NT2/D1 (cell line): ENCODE results near the gene GRHPR.
"Not testable (repeated sequence)": the region's sequence is repeated elsewhere in the genome, so short reads cannot be mapped to it uniquely, and the experiment has no call there.

Experiments used
- DNase-seq: peaks from one replicate; pipeline ENCODE4 v3.0.0-alpha.2; 2011; ENCODE audit warnings: low read depth, low spot score
- H3K27me3 ChIP-seq: 2 replicates; pipeline ENCODE4 v1.6.0; 2011; ENCODE audit warnings: mild to moderate bottlenecking; ENCODE audit not compliant: insufficient read length, insufficient read depth
- H3K36me3 ChIP-seq: 2 replicates; pipeline ENCODE4 v1.6.1; 2011; ENCODE audit warnings: mild to moderate bottlenecking, low read length, mixed read lengths; ENCODE audit not compliant: insufficient read depth, insufficient read length
- H3K4me1 ChIP-seq: 2 replicates; pipeline ENCODE4 v1.5.1; 2011; ENCODE audit not compliant: insufficient read depth, insufficient read length
- H3K4me3 ChIP-seq: 2 replicates; pipeline ENCODE4 v1.5.1; 2011; ENCODE audit warnings: low read depth; ENCODE audit not compliant: insufficient read length
- H3K9ac ChIP-seq: 2 replicates; pipeline ENCODE4 v1.6.0; 2011; ENCODE audit warnings: low read depth; ENCODE audit not compliant: insufficient read length
- H3K9me3 ChIP-seq: 2 replicates; pipeline ENCODE4 v1.5.1; 2011; ENCODE audit warnings: mild to moderate bottlenecking, low read length; ENCODE audit not compliant: insufficient read depth
- SUZ12 ChIP-seq: IDR thresholded peaks from 2 replicates; pipeline ENCODE4 v1.6.1; 2011; ENCODE audit not compliant: insufficient read length, insufficient read depth; ENCODE audit errors: extremely low read depth
- YY1 ChIP-seq: IDR thresholded peaks from 2 replicates; pipeline ENCODE4 v1.6.1; 2011; ENCODE audit not compliant: insufficient read length, insufficient read depth
- ZNF274 ChIP-seq: IDR thresholded peaks from 2 replicates; pipeline ENCODE4 v1.6.1; 2011; ENCODE audit warnings: mild to moderate bottlenecking, low read depth, low read length

Gene GRHPR

DNA sequence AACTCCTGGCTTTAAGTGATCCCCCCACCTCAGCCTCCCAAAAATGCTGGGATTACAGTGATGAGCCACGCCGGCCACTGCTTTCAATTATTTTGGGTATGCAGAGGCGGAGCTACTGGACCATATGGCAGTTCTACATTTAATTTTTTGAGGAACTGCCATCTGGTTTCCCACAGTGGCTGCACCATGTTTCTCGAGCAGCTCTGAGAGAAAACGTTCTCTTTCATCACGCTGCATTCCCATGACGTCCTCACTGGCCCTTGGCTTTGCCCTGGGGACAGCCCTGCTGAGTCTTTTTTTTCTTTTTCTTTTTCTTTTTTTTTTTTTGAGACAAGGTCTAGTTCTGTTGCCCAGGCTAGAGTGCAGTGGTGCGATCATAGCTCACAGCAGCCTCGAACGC, 35.5 kb upstream of the GRHPR start:
- TF ChIP-seq SUZ12 (no peak), ZNF274 (no peak)
- Histone ChIP-seq H3K4me1 (peaks cover 3% of the 10 kb centered on the region), H3K36me3 (no peaks in the 10 kb centered on the region), H3K27me3 (no peaks in the 10 kb centered on the region), H3K4me3 (no peak overlapping the region), H3K9ac (no peak overlapping the region), H3K9me3 (peaks cover 4% of the 10 kb centered on the region; the same call in 1 of the 2 replicates)
- no peak for DNase-seq

- Histone ChIP-seq H3K9me3 (no peaks in the 10 kb centered on the region), H3K27me3 (no peaks in the 10 kb centered on the region), H3K4me3 (no peak overlapping the region), H3K9ac (no peak overlapping the region), H3K36me3 (no peaks in the 10 kb centered on the region), H3K4me1 (no peaks in the 10 kb centered on the region)
- DNase-seq, result no peak
- TF ChIP-seq YY1 (no peak), SUZ12 (no peak), ZNF274 (no peak)
Measured at GRCh38 chr9:37390759-37391158, 31.7 kb upstream of the GRHPR start.

GRCh38 chr9:37392272-37392671, 30.2 kb upstream of the GRHPR start:
- TF ChIP-seq YY1 (no peak), ZNF274 (no peak), SUZ12 (no peak)
- H3K36me3 ChIP-seq, result no peaks in the 10 kb centered on the region
- DNase-seq, result no peak
- no peaks in the 10 kb centered on the region for H3K4me1 ChIP-seq
- H3K4me3 ChIP-seq, result no peak overlapping the region
- no peaks in the 10 kb centered on the region for H3K9me3 ChIP-seq
- no peaks in the 10 kb centered on the region for H3K27me3 ChIP-seq
- H3K9ac ChIP-seq, result no peak overlapping the region

- no peaks in the 10 kb centered on the region for H3K27me3 ChIP-seq
- H3K4me1 ChIP-seq, result no peaks in the 10 kb centered on the region
- no peaks in the 10 kb centered on the region for H3K36me3 ChIP-seq
- no peak overlapping the region for H3K9ac ChIP-seq
- no peak for DNase-seq
- TF ChIP-seq YY1, result no peak
- H3K9me3 ChIP-seq, result peaks cover 6% of the 10 kb centered on the region; the same call in 1 of the 2 replicates
- H3K4me3 ChIP-seq, result no peak overlapping the region
Measured at GRCh38 chr9:37395229-37395628, 27.3 kb upstream of the GRHPR start.

DNA sequence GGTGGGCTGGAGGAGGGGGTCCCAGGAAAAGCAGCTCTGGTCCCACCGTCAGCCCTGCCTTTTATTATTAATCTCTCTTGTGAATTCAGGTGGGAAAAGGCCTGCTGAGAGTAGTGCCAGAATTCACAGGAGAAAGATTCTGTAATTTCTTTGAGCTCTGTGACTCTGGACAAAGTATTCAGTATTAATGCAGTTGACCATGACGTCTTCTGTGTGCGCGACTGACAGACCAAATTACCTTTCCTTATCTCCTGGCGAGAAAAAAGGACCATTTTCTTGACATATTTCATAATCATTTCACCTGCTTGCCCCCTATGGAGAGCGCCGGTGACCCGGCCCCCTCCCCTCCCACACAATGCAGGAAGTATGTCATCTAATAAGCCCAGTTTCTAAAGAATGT, 26.8 kb upstream of the GRHPR start:
- no peak overlapping the region for H3K9ac ChIP-seq
- H3K27me3 ChIP-seq, result no peaks in the 10 kb centered on the region
- H3K36me3 ChIP-seq, result no peaks in the 10 kb centered on the region
- TF ChIP-seq ZNF274 (no peak), SUZ12 (no peak), YY1 (no peak)
- no peaks in the 10 kb centered on the region for H3K4me1 ChIP-seq
- no peak for DNase-seq
- peaks cover 6% of the 10 kb centered on the region; the same call in 1 of the 2 replicates for H3K9me3 ChIP-seq
- no peak overlapping the region for H3K4me3 ChIP-seq

GRCh38 chr9:37397948-37398347, 24.5 kb upstream of the GRHPR start:
- H3K36me3 ChIP-seq, DNase-seq: not testable (repeated sequence)

DNA sequence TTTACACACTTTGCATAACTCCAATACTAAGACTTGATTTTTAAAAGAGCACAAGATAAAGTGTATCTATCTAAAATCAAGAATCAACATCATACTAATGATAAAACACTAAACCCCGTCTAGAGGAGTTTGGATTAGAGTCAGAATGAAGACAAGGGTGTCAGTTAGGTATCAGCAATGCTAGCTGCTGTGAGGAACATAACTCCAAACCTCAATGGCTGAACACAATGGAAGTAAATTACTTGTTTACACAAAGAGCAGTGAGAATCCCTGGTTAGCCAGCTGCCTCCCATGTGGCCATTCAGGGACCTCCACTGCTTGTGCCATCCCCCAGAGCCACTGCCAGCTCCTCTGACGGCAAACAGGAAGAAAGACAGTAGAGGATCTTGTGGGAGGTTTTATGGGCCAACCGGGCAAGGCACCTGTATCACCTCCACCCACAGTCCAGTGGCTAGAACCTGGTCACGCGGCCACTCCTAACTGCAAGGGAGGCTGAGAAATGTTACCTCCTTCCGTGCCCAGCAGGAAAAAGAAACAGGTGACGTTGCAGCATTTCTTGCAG, 24.0 kb upstream of the GRHPR start:
- no peaks in the 10 kb centered on the region for H3K27me3 ChIP-seq
- H3K4me3 ChIP-seq, result no peak overlapping the region
- H3K9ac ChIP-seq, result no peak overlapping the region
- peaks cover 6% of the 10 kb centered on the region; the same call in 1 of the 2 replicates for H3K9me3 ChIP-seq
- H3K36me3 ChIP-seq, result no peaks in the 10 kb centered on the region
- no peaks in the 10 kb centered on the region for H3K4me1 ChIP-seq
- no peak for DNase-seq
- TF ChIP-seq SUZ12, result no peak
- no peak for TF ChIP-seq YY1
- no peak for TF ChIP-seq ZNF274

More at GRCh38 chr9:37397948-37398347, 24.5 kb upstream of the GRHPR start:
- not testable (repeated sequence) for H3K4me3 ChIP-seq, H3K27me3 ChIP-seq, H3K4me1 ChIP-seq, H3K9ac ChIP-seq, H3K9me3 ChIP-seq

- no peaks in the 10 kb centered on the region for H3K27me3 ChIP-seq
- no peaks in the 10 kb centered on the region for H3K36me3 ChIP-seq
- DNase-seq, result no peak
- no peak for TF ChIP-seq ZNF274
- TF ChIP-seq SUZ12, result no peak
- no peak for TF ChIP-seq YY1
- no peak overlapping the region for H3K9ac ChIP-seq
- H3K9me3 ChIP-seq, result peaks cover 6% of the 10 kb centered on the region; the same call in 1 of the 2 replicates
- no peak overlapping the region for H3K4me3 ChIP-seq
- no peaks in the 10 kb centered on the region for H3K4me1 ChIP-seq
Measured at GRCh38 chr9:37399336-37399735, 23.2 kb upstream of the GRHPR start.
